ENCODE data around the gene MBTPS1.

- no peak for TF ChIP-seq HMGXB4 (CRISPR knock-in tag; IDR thresholded peaks at IDR 0.05)
- no peak for TF ChIP-seq STAT6 (CRISPR knock-in tag; conservative IDR thresholded peaks at IDR 0.05; ENCODE audit: low read depth)
- TF ChIP-seq TEAD4 (CRISPR knock-in tag; IDR thresholded peaks at IDR 0.05): no peak
- no peak for TF ChIP-seq ESRRA (CRISPR knock-in tag; IDR thresholded peaks at IDR 0.05; ENCODE audit: borderline replicate concordance)
- TF ChIP-seq, protein P1, sequence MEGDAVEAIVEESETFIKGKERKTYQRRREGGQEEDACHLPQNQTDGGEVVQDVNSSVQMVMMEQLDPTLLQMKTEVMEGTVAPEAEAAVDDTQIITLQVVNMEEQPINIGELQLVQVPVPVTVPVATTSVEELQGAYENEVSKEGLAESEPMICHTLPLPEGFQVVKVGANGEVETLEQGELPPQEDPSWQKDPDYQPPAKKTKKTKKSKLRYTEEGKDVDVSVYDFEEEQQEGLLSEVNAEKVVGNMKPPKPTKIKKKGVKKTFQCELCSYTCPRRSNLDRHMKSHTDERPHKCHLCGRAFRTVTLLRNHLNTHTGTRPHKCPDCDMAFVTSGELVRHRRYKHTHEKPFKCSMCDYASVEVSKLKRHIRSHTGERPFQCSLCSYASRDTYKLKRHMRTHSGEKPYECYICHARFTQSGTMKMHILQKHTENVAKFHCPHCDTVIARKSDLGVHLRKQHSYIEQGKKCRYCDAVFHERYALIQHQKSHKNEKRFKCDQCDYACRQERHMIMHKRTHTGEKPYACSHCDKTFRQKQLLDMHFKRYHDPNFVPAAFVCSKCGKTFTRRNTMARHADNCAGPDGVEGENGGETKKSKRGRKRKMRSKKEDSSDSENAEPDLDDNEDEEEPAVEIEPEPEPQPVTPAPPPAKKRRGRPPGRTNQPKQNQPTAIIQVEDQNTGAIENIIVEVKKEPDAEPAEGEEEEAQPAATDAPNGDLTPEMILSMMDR (IDR thresholded peaks at IDR 0.05): no peak
- no peak for TF ChIP-seq KAT7 (CRISPR knock-in tag; IDR thresholded peaks at IDR 0.05; ENCODE audit: borderline replicate concordance)
- TF ChIP-seq, protein P2, sequence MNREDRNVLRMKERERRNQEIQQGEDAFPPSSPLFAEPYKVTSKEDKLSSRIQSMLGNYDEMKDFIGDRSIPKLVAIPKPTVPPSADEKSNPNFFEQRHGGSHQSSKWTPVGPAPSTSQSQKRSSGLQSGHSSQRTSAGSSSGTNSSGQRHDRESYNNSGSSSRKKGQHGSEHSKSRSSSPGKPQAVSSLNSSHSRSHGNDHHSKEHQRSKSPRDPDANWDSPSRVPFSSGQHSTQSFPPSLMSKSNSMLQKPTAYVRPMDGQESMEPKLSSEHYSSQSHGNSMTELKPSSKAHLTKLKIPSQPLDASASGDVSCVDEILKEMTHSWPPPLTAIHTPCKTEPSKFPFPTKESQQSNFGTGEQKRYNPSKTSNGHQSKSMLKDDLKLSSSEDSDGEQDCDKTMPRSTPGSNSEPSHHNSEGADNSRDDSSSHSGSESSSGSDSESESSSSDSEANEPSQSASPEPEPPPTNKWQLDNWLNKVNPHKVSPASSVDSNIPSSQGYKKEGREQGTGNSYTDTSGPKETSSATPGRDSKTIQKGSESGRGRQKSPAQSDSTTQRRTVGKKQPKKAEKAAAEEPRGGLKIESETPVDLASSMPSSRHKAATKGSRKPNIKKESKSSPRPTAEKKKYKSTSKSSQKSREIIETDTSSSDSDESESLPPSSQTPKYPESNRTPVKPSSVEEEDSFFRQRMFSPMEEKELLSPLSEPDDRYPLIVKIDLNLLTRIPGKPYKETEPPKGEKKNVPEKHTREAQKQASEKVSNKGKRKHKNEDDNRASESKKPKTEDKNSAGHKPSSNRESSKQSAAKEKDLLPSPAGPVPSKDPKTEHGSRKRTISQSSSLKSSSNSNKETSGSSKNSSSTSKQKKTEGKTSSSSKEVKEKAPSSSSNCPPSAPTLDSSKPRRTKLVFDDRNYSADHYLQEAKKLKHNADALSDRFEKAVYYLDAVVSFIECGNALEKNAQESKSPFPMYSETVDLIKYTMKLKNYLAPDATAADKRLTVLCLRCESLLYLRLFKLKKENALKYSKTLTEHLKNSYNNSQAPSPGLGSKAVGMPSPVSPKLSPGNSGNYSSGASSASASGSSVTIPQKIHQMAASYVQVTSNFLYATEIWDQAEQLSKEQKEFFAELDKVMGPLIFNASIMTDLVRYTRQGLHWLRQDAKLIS (CRISPR knock-in tag; IDR thresholded peaks at IDR 0.05; ENCODE audit: borderline replicate concordance): no peak
- no peak for TF ChIP-seq NFYB (CRISPR knock-in tag; conservative IDR thresholded peaks at IDR 0.05; ENCODE audit: low read depth)
Observed at GRCh38 chr16:84004442-84004841, 112.3 kb downstream of the MBTPS1 start.
